PC-3 (cell line): ENCODE results near the gene ZNF101. TPM values are rescaled to one million over a fixed set of nuclear protein-coding genes. Genes with fewer than 3 reads are reported as not detected.

Experiments
- ATAC-seq: fragments of 200-7000 bp; cut with Tn5 transposase; 2 replicates; pipeline ENCODE4 v1.9.1; 2020; ENCODE audit warnings: mild to moderate bottlenecking, moderate library complexity
- BruUV-seq: library from RNA; stranded (reverse); fragments of 400-500 nt; replicated peaks from 2 replicates; lab custom pipeline; 2021; lab: Mats Ljungman, UMichigan
- CTCF ChIA-PET: fragments of 300-600 bp; sonication (Branson Sonifier 250); formaldehyde crosslinking; loops from one replicate; lab custom pipeline; 2022; ENCODE audit warnings: antibody characterized with exemption; lab: Charles Lee
- POLR2A ChIA-PET: fragments of 300-600 bp; sonication (Branson Sonifier 250); formaldehyde crosslinking; loops from one replicate; lab custom pipeline; 2022; ENCODE audit warnings: antibody characterized with exemption; ENCODE audit not compliant: unreplicated experiment; lab: Charles Lee
- DNase-seq: peaks from one replicate; pipeline ENCODE4 v3.0.0-alpha.2; 2015
- H2AFZ ChIP-seq: fragments of 300-600 bp; sonication (generic); 2 replicates; pipeline ENCODE4 v1.6.0; 2016; ENCODE audit warnings: antibody characterized with exemption, low read length
- H3F3A ChIP-seq: fragments of 300-600 bp; sonication (generic); one replicate; pipeline ENCODE4 v1.6.0; 2017; ENCODE audit warnings: antibody characterized with exemption, low read length, control low read depth, mild to moderate bottlenecking; ENCODE audit not compliant: unreplicated experiment
- H3K27ac ChIP-seq: fragments of 300-600 bp; sonication (generic); 2 replicates; pipeline ENCODE4 v1.5.1; 2016; ENCODE audit warnings: mild to moderate bottlenecking, low read length
- H3K27me3 ChIP-seq: fragments of 300-600 bp; sonication (generic); 2 replicates; pipeline ENCODE4 v1.6.1; 2016; ENCODE audit warnings: low read length, mixed read lengths
- H3K36me3 ChIP-seq: fragments of 300-600 bp; sonication (generic); 2 replicates; pipeline ENCODE4 v1.6.1; 2016; ENCODE audit warnings: low read depth, mixed run types, low read length, mixed read lengths
- H3K4me1 ChIP-seq: fragments of 300-600 bp; sonication (generic); 2 replicates; pipeline ENCODE4 v1.5.1; 2016; ENCODE audit warnings: low read length; ENCODE audit not compliant: insufficient read depth
- H3K4me2 ChIP-seq: fragments of 300-600 bp; sonication (generic); 2 replicates; pipeline ENCODE4 v1.6.0; 2016; ENCODE audit warnings: low read length
- H3K4me3 ChIP-seq: fragments of 300-600 bp; sonication (generic); 2 replicates; pipeline ENCODE4 v1.5.1; 2016; ENCODE audit warnings: mild to moderate bottlenecking, low read length, mixed read lengths
- H3K79me2 ChIP-seq: fragments of 300-600 bp; sonication (generic); 2 replicates; pipeline ENCODE4 v1.6.1; 2017; ENCODE audit warnings: low read length, mixed read lengths
- H3K9ac ChIP-seq: fragments of 300-600 bp; sonication (generic); 2 replicates; pipeline ENCODE4 v1.6.0; 2016; ENCODE audit warnings: mild to moderate bottlenecking, low read length
- H3K9me2 ChIP-seq: fragments of 300-600 bp; sonication (generic); replicated peaks from 2 replicates; pipeline ENCODE4 v1.6.1; 2016; ENCODE audit warnings: mixed run types, low read length, mixed read lengths
- H3K9me3 ChIP-seq: fragments of 300-600 bp; sonication (generic); 2 replicates; pipeline ENCODE4 v1.6.1; 2016; ENCODE audit warnings: low read length, mixed read lengths
- H4K20me1 ChIP-seq: fragments of 300-600 bp; sonication (generic); 2 replicates; pipeline ENCODE4 v1.6.1; 2016; ENCODE audit warnings: low read length, mixed read lengths
- EZH2 ChIP-seq: fragments of 300-600 bp; sonication (generic); IDR thresholded peaks from one replicate; pipeline ENCODE4 v1.6.1; 2017; ENCODE audit warnings: antibody characterized with exemption, mild to moderate bottlenecking, low read length; ENCODE audit not compliant: unreplicated experiment
- EZH2phosphoT487 ChIP-seq: fragments of 300-600 bp; sonication (generic); IDR thresholded peaks from 2 replicates; pipeline ENCODE4 v1.6.1; 2018; ENCODE audit warnings: mild to moderate bottlenecking, antibody characterized with exemption, low read length, borderline replicate concordance
- intact Hi-C: fragments of 100-400 bp; cut with micrococcal nuclease; formaldehyde crosslinking; loops from 2 replicates; pipeline ENCODE4 v1.9.0; 2023
- total RNA-seq: library from RNA; depleted of rRNA; stranded (reverse); fragments of >200 nt; gene quantifications from 2 replicates; pipeline ENCODE4 v1.2.3, GENCODE V29; 2014
- TF ChIP-seq, protein P1 (sequence below): fragments of 300-600 bp; sonication (generic); conservative IDR thresholded peaks from 2 replicates; pipeline ENCODE4 v1.5.1; 2017; ENCODE audit warnings: antibody characterized with exemption, low read depth, mild to moderate bottlenecking, low read length

Gene ZNF101
- total RNA-seq, 1 experiment from 2014 or later, result 11.0 TPM

GRCh38 chr19:19634516-19635312, 33.9 kb upstream of the ZNF101 start:
- Histone ChIP-seq H3K36me3 (peaks cover 3% of the 10 kb centered on the region; the same call in 1 of the 2 replicates), H3K4me1 (no peaks in the 10 kb centered on the region), H3K4me2 (no peak overlapping the region), H2AFZ (no peak overlapping the region), H3K79me2 (no peaks in the 10 kb centered on the region), H3K9me2 (no peaks in the 10 kb centered on the region), H4K20me1 (no peaks in the 10 kb centered on the region), H3K4me3 (no peak overlapping the region), H3K9ac (no peak overlapping the region), H3F3A (no peaks in the 10 kb centered on the region), H3K9me3 (no peaks in the 10 kb centered on the region), H3K27me3 (no peaks in the 10 kb centered on the region), H3K27ac (no peak overlapping the region)
- ChIA-PET CTCF (no interaction called here), POLR2A (no interaction called here)
- no peak for DNase-seq
- intact Hi-C loops, result no loop called here
- no peak for ATAC-seq
- TSS peak; percentile 12 for BruUV-seq
- TF ChIP-seq, protein P1, sequence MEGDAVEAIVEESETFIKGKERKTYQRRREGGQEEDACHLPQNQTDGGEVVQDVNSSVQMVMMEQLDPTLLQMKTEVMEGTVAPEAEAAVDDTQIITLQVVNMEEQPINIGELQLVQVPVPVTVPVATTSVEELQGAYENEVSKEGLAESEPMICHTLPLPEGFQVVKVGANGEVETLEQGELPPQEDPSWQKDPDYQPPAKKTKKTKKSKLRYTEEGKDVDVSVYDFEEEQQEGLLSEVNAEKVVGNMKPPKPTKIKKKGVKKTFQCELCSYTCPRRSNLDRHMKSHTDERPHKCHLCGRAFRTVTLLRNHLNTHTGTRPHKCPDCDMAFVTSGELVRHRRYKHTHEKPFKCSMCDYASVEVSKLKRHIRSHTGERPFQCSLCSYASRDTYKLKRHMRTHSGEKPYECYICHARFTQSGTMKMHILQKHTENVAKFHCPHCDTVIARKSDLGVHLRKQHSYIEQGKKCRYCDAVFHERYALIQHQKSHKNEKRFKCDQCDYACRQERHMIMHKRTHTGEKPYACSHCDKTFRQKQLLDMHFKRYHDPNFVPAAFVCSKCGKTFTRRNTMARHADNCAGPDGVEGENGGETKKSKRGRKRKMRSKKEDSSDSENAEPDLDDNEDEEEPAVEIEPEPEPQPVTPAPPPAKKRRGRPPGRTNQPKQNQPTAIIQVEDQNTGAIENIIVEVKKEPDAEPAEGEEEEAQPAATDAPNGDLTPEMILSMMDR, result no peak
- TF ChIP-seq EZH2 (no peak), EZH2phosphoT487 (no peak)

GRCh38 chr19:19635313-19635702, 33.3 kb upstream of the ZNF101 start:
- intact Hi-C loops, result no loop called here
- no peaks in the 10 kb centered on the region for H3K9me3 ChIP-seq
- no peaks in the 10 kb centered on the region for H3K79me2 ChIP-seq
- BruUV-seq, result no TSS peak
- no peaks in the 10 kb centered on the region for H3K4me1 ChIP-seq
- no peak overlapping the region for H3K9ac ChIP-seq
- DNase-seq (no peak), ATAC-seq (no peak)
- POLR2A ChIA-PET, result no interaction called here
- TF ChIP-seq EZH2 (no peak), EZH2phosphoT487 (no peak)
- TF ChIP-seq, protein P1, result no peak
- H3K4me2 ChIP-seq, result no peak overlapping the region
- no peak overlapping the region for H3K4me3 ChIP-seq
- H3K27me3 ChIP-seq, result no peaks in the 10 kb centered on the region
- CTCF ChIA-PET, result no interaction called here
- no peaks in the 10 kb centered on the region for H3K9me2 ChIP-seq
- H3K27ac ChIP-seq, result no peak overlapping the region
- H4K20me1 ChIP-seq, result no peaks in the 10 kb centered on the region
- no peak overlapping the region for H2AFZ ChIP-seq
- H3F3A ChIP-seq, result no peaks in the 10 kb centered on the region
- peaks cover 3% of the 10 kb centered on the region; the same call in 1 of the 2 replicates for H3K36me3 ChIP-seq

DNA sequence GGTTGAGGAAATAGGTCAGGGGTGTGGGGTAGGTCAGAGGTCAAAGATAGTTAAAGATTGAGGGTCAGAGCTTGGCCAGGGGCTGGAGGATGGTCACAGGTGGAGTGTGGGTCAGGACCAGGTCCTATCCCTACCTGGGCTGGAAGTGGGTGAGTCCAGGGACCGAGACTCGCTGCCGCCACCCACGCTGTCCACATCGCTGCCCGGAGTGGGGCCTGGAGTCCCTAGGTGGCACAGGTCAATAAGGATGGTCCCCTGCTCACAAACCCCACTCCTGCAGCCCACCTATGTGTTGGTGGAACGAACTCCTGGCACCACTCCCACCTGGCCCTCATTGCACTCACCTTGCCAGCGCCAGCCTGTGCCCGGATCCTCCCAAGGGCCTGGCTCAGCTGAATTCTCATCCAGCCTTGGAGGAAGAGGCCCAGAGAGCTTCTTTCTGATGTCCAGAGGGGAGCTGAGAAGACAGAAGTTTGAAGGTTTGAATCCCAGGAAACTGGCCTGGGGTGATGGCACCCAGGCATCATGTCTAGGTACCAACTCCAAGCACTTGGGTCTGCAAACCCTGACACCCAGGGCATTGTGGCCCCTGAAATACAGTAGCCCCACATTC, 32.0 kb upstream of the ZNF101 start:
- POLR2A ChIA-PET, result no interaction called here
- TF ChIP-seq, protein P1, result no peak
- no peak for TF ChIP-seq EZH2phosphoT487
- TF ChIP-seq EZH2, result no peak
- Histone ChIP-seq H3K27ac (no peak overlapping the region), H3K79me2 (no peaks in the 10 kb centered on the region), H3F3A (no peaks in the 10 kb centered on the region), H3K9me2 (no peaks in the 10 kb centered on the region), H3K9ac (no peak overlapping the region), H3K9me3 (no peaks in the 10 kb centered on the region), H3K4me2 (no peak overlapping the region), H3K4me3 (no peak overlapping the region), H2AFZ (no peak overlapping the region), H3K36me3 (peaks cover 3% of the 10 kb centered on the region; the same call in 1 of the 2 replicates), H3K27me3 (no peaks in the 10 kb centered on the region), H3K4me1 (no peaks in the 10 kb centered on the region), H4K20me1 (no peaks in the 10 kb centered on the region)
- ATAC-seq (no peak), DNase-seq (no peak)
- CTCF ChIA-PET, result no interaction called here
- intact Hi-C loops, result no loop called here
- no TSS peak for BruUV-seq
